HG03103 (cell line): ENCODE data around the gene ARRB1.
"Not testable (repeated sequence)": the region's sequence is repeated elsewhere in the genome, so short reads cannot be mapped to it uniquely, and the experiment has no call there.

Source experiments
- ATAC-seq: cut with Tn5 transposase; IDR thresholded peaks from one replicate; pipeline ENCODE4 v1.9.1; 2021; ENCODE audit warnings: low read depth; ENCODE audit not compliant: unreplicated experiment

The ARRB1 gene

GRCh38 chr11:75371949-75372876, 20.8 kb upstream of the ARRB1 start:
- no peak for ATAC-seq

GRCh38 chr11:75369560-75370255, 18.2 kb upstream of the ARRB1 start:
- no peak for ATAC-seq

- not testable (repeated sequence) for ATAC-seq
Observed at GRCh38 chr11:75366826-75367225, 15.4 kb upstream of the ARRB1 start.

GRCh38 chr11:75365711-75366181, 14.3 kb upstream of the ARRB1 start:
- ATAC-seq = no peak

GRCh38 chr11:75362285-75362684, 10.8 kb upstream of the ARRB1 start:
- not testable (repeated sequence) for ATAC-seq

GRCh38 chr11:75356613-75357012, 5.2 kb upstream of the ARRB1 start:
- ATAC-seq = no peak

- no peak for ATAC-seq
Observed at GRCh38 chr11:75355051-75355450, 3.6 kb upstream of the ARRB1 start.

- ATAC-seq = no peak
Observed at GRCh38 chr11:75352588-75353206, 1.2 kb upstream of the ARRB1 start.

GRCh38 chr11:75351791-75352587, 528 bp upstream of the ARRB1 start:
- no peak for ATAC-seq

GRCh38 chr11:75350743-75351540, 519 bp downstream of the ARRB1 start:
- no peak for ATAC-seq

- no peak for ATAC-seq
Observed at GRCh38 chr11:75350122-75350742, 1.2 kb downstream of the ARRB1 start.

- no peak for ATAC-seq
Observed at GRCh38 chr11:75349521-75350116, 1.8 kb downstream of the ARRB1 start.

GRCh38 chr11:75347781-75348566, 3.5 kb downstream of the ARRB1 start:
- ATAC-seq = no peak

- ATAC-seq = no peak
Observed at GRCh38 chr11:75346912-75347647, 4.4 kb downstream of the ARRB1 start.

GRCh38 chr11:75346296-75346695, 5.2 kb downstream of the ARRB1 start:
- ATAC-seq = no peak

GRCh38 chr11:75345455-75346160, 5.9 kb downstream of the ARRB1 start:
- ATAC-seq = no peak
